GM12872 (cell line): ENCODE data around the gene PREX1.

Source experiments
- CTCF ChIP-seq: IDR thresholded peaks from 3 replicates; pipeline ENCODE4 v1.5.1; 2011; ENCODE audit warnings: low read depth, mild to moderate bottlenecking, low read length, moderate library complexity; ENCODE audit not compliant: insufficient read depth

The PREX1 gene

GRCh38 chr20:48790473-48791003 lies 37.3 kb downstream of the PREX1 start:
- no peak for TF ChIP-seq CTCF

GRCh38 chr20:48789781-48790472 lies 37.9 kb downstream of the PREX1 start:
- TF ChIP-seq CTCF = no peak

GRCh38 chr20:48789185-48789668 lies 38.6 kb downstream of the PREX1 start:
- no peak for TF ChIP-seq CTCF

- TF ChIP-seq CTCF = no peak
These were observed 39.2 kb downstream of the PREX1 start for GRCh38 chr20:48788486-48789072.

GRCh38 chr20:48787861-48788375 lies 39.9 kb downstream of the PREX1 start:
- no peak for TF ChIP-seq CTCF

GRCh38 chr20:48786951-48787705 lies 40.7 kb downstream of the PREX1 start:
- TF ChIP-seq CTCF = no peak

GRCh38 chr20:48785801-48786200 lies 42.0 kb downstream of the PREX1 start:
- TF ChIP-seq CTCF = no peak
